GM19240 (cell line): ENCODE measurements around the gene INPP5J.
"Not testable (repeated sequence)": the region's sequence is repeated elsewhere in the genome, so short reads cannot be mapped to it uniquely, and the experiment has no call there.

Experiments used
- DNase-seq: peaks from one replicate; pipeline ENCODE4 v3.0.0; 2011; ENCODE audit warnings: low spot score; ENCODE audit not compliant: insufficient read length

INPP5J gene

DNA sequence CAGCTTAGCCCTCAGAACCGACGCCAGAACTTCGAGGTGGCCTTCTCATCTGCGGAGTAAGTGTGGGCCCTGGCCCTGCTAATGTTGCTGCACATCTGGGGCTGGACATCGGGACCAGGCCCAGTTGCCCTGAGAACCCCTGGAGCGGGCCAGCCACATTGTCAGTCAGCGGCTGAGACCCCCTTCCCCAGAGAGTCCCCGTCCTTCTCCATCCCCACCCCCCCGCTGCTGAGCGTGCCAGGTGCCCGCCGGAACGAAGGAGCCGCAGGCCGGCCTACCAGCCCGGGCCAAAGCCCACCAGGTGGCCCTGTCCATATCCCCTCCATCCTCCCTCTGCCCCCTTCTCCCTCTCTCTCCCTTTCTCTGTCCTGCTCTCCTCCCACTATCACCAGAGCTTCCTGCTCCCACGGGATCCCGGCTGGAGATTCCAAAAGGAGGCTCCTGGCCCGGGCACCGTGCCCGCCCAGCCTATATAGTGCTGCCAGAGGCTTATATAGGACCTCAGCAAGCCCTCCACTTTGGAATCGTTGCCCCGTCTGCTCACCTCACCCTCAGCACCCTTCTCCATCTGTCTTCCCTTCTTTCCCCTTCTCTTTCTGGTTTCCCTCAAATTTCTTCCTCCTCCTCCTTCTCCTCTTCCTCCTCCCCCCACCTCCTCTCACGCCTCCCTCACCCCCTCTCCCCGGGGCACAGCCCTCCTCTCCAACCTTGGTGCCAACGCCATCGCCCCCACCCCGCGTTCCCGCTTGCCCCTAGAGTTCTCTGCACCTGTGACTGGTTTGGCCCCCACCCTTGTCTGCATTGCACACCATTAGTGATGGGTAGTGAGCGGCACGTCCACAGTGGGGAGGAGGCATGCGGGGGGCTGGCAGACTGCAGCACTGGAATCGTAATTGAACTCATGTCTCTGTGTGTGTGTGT lies 22.7 kb upstream of the INPP5J start:
- no peak for DNase-seq

- DNase-seq = no peak
Measured at GRCh38 chr22:31100762-31101525, 21.8 kb upstream of the INPP5J start.

GRCh38 chr22:31102441-31103081 lies 20.2 kb upstream of the INPP5J start:
- no peak for DNase-seq

DNA sequence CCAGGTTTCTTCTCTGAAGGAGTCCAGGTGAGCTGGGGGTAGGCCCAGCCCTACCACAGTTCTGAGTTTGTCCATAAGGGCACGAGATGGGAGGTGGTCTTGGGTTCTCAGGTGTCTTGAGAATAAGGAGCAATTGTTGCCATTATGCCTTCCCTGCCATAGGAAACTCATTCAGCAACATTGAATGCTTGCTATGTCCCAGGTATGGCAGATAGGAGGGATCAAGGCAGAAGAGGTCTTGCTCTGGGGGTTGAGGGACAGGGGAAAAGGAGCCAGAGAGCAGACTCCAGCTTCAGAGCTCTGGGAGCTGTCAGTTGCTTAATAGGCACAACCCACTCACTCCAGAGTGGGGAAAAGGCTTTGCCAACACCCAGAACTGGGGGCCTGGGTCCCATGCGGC lies 19.7 kb upstream of the INPP5J start:
- DNase-seq = no peak

DNA sequence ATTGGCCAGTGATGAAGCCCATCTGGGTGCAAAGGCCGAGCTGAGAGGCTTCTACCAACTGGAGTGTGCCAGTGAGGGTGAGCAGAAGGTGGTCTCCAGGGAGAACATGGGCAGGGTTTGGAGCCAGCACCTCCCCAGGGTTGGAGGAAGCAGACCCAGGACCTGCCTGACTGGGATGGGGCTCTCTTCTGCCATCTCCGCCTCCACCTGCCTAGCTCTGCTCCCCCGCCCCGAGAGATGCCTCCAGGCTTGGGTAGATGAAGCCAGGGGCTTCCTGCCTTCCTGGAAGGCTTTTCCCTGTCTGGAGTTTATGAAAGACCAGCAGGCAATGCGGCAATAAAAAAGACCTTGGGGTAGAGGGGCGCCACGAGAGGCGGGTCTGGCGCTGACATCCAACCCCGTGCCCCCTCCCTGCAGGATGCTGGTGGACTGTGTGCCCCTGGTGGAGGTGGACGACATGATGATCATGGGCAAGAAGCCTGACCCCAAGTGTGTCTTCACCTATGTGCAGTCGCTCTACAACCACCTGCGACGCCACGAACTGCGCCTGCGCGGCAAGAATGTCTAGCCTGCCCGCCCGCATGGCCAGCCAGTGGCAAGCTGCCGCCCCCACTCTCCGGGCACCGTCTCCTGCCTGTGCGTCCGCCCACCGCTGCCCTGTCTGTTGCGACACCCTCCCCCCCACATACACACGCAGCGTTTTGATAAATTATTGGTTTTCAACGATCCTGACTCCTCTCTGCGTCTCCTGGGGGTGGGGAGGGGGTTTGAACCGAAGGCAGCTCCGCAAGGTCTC lies 18.7 kb upstream of the INPP5J start:
- no peak for DNase-seq

- DNase-seq = no peak
Measured at GRCh38 chr22:31104869-31105268, 17.9 kb upstream of the INPP5J start.

- no peak for DNase-seq
Measured at GRCh38 chr22:31105282-31105929, 17.4 kb upstream of the INPP5J start.

DNA sequence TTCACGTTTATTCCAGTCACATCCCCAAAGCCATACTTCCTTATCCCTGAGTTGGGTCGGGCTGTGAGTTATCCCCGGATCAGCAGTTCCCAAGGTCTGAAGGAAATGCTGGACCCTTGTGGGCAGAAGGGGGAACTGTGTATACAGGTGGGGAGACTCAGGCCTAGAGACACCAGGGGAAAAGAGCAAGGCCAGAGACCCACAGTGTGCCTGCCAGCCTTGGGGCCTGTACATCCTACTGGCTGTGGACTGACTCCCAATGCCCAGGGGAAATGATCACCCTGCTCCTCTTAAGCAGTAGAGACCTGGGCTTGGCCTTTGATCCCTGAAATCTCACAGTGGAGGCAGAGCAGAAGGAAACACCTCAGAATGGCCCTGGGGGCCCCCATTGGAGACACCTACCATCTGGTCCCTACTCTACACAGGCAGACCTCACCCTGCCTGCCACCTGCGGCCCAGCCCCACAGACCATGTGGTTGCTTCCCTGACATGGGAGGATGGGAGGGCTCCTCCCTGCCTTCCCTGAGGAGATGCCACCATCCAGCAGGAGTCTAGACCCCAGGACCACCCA lies 16.7 kb upstream of the INPP5J start:
- no peak for DNase-seq

DNA sequence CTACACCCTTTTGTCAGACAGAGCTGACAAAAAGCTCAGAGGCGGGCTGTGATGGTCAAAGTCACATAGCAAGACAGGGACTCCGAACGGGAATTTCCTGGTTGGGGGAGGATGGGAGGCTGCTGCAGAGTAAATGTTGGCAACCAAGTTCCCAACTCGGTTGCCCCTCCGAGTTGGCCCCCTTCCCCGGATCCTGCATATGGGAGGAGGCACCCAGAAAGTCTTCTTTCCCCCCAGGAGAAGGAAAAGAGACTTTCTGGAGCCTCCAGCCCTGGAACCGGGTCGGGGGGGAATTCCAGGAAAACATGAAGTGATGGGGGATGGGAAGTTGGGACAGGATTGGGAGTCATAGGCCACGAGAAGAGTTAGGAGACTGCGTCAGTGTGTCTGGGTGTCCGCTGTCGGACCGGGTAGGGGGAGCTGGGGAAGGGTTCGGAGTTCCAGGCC lies 16.0 kb upstream of the INPP5J start:
- no peak for DNase-seq

GRCh38 chr22:31107178-31107893 lies 15.4 kb upstream of the INPP5J start, which contains the start of gene SELENOM:
SELENOM (minus strand) TSS chr22:31107568; CDS start chr22:31107505, 63 bp downstream.
- peak; percentile 97 for DNase-seq

- DNase-seq = no peak
Measured at GRCh38 chr22:31107894-31108218, 14.9 kb upstream of the INPP5J start.

DNA sequence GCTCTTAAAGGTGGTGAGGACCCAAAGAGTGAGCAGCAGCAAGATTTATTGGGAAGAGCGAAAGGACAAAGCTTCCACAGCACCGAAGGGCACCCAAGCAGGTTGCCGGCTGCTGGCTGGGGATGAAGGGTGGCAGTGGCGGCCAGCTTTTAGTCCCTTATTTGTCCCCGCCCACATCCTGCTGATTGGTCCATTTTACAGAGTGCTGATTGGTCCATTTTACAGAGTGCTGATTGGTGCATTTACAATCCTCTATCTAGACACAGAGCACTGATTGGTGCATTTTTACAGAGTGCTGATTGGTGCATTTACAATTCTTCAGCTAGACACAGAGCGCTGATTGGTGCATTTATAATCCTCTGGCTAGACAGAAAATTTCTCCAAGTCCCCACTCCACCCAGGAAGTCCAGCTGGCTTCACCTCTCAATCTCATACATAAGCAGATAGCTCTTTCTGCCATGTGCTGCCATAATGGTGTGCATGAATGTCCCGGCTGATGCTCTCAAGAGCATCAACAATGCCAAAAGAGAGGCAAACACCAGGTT lies 10.1 kb upstream of the INPP5J start:
- not testable (repeated sequence) for DNase-seq

DNA sequence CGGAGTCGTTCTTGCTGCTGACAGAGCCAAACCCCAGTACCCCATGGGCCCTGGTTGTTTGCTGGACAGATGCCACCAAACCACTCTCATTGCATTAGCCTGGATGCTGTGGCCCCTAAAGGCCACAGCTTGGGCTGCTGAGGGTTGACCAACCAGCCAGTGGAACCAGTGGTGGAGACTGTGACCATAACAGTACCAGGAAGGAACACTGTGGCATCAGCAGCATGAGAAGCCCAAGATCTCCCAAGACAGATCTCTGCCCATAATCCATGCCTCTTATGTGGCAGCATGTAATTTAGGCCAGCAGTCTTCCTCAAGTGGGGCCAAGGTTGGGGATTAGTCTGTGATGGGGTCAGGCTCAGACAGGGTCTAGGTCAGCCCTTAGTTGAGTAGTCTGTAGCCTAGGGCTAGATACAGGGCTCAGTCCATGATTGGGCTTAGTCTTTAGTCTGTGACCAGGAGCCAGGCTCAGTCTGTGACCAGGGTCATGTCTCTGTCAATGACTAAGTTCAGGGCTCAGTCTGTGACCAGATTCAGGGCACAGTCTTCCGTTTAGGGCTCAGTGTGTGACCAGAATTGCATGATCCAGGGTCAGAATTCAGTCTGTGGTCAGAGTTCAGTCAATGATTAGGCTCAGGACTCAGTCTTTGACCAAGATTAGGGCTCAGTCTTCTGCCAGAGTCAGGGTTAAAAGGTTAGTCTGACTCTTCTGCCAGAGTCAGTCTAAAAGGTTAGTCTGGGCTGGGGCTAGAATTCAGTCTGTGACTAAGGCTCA lies 4.5 kb upstream of the INPP5J start:
- no peak for DNase-seq

- DNase-seq = no peak
Measured at GRCh38 chr22:31119026-31119717, 3.6 kb upstream of the INPP5J start.

DNA sequence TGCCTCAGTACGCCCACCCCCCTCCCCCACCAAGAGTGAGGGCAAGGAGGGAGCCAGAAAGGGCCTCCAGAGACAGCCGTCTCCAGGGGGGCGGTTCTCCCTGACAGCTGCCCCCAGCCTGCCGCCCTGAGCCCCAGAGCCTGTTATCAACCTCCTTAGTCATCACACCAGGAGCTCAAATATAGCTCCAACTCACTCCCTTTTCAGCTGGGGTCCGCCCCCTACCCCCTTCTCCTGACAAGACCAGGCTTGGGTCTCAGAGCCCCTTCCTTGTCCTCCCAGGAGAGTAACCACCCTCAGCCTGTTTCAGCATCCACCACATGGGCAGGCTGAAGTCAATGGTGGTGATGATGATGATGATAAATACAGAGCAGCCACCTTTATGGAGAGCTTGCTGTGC lies 2.5 kb upstream of the INPP5J start:
- no peak for DNase-seq

- DNase-seq = no peak
Measured at GRCh38 chr22:31120642-31121041, 2.1 kb upstream of the INPP5J start.

- no peak for DNase-seq
Measured at GRCh38 chr22:31121403-31121802, 1.4 kb upstream of the INPP5J start.

DNA sequence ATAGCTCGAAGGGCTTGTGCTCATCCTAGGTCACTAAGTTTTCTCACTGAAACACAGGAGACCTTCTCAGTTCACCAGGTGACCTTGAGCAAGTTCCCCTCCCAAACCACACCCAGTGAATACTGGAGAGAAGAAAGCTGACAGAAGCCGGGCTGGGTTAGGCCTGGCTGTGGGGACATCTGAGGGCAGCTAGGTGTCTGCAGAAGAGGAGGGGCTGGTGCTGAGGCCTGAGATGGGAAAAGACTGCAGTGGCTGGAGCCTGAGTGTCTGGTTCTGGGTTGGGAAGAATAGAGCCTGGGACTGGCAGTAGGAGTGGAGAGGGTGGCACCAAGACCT lies 602 bp upstream of the INPP5J start:
- no peak for DNase-seq
